Hematopoietic multipotent progenitor cell treated with erythropoietin and hydrocortisone succinate and interleukin-3 and kit ligand, for 15 days (in vitro differentiated cells): Measurements from ENCODE around the gene AXIN1.

ENCODE experiments used
- DNase-seq: peaks from one replicate; pipeline ENCODE4 v3.0.0-alpha.2; 2015; ENCODE audit warnings: low spot score

Gene AXIN1

GRCh38 chr16:297832-298231 lies 54.7 kb downstream of the AXIN1 start:
- DNase-seq = no peak

GRCh38 chr16:296806-297510 lies 55.6 kb downstream of the AXIN1 start:
- DNase-seq = no peak

- no peak for DNase-seq
Observed at GRCh38 chr16:296276-296675, 56.2 kb downstream of the AXIN1 start.

- DNase-seq = no peak
Observed at GRCh38 chr16:293043-293775, 59.3 kb downstream of the AXIN1 start.

- DNase-seq = no peak
Observed at GRCh38 chr16:291539-291938, 61.0 kb downstream of the AXIN1 start.

GRCh38 chr16:290681-291405 lies 61.7 kb downstream of the AXIN1 start:
- DNase-seq = no peak

- DNase-seq = no peak
Observed at GRCh38 chr16:290015-290680, 62.4 kb downstream of the AXIN1 start.

- DNase-seq = no peak
Observed at GRCh38 chr16:289395-289997, 63.0 kb downstream of the AXIN1 start.

- DNase-seq = no peak
Observed at GRCh38 chr16:287981-288920, 64.3 kb downstream of the AXIN1 start.

- DNase-seq = no peak
Observed at GRCh38 chr16:287298-287811, 65.2 kb downstream of the AXIN1 start.

- no peak for DNase-seq
Observed at GRCh38 chr16:286491-287297, 65.8 kb downstream of the AXIN1 start.

- DNase-seq = no peak
Observed at GRCh38 chr16:285146-286055, 67.1 kb downstream of the AXIN1 start.

- no peak for DNase-seq
Observed at GRCh38 chr16:284204-285120, 68.1 kb downstream of the AXIN1 start.

GRCh38 chr16:283033-283805 lies 69.3 kb downstream of the AXIN1 start, which contains the start of gene PDIA2:
PDIA2 (plus strand) TSS chr16:283164; CDS start chr16:283170, 6 bp downstream.
- no peak for DNase-seq

- no peak for DNase-seq
Observed at GRCh38 chr16:282491-282890, 70.0 kb downstream of the AXIN1 start.

- DNase-seq = no peak
Observed at GRCh38 chr16:281660-282255, 70.8 kb downstream of the AXIN1 start.
